ENCODE results near the gene DNAH3.

- TF ChIP-seq CTCF (IDR thresholded peaks at IDR 0.05) (peak in 1 of 3 experiments; percentile 18), POLR2A (IDR thresholded peaks at IDR 0.05) (no peak)
Observed at GRCh38 chr16:21001262-21001661, 149.4 kb downstream of the DNAH3 start.

All from testis (tissue), 2 donors.